WI38 (cell line): Measurements from ENCODE around the gene SHISAL2A.

Source experiments
- H3K4me3 ChIP-seq: 2 replicates; pipeline ENCODE4 v1.5.1; 2011; ENCODE audit warnings: low read depth, mild to moderate bottlenecking, control low read depth, low read length
- TF ChIP-seq, protein P1 (sequence below): IDR thresholded peaks from 2 replicates; pipeline ENCODE4 v1.5.1; 2012; ENCODE audit warnings: low read depth, mild to moderate bottlenecking, control low read depth, low read length

SHISAL2A gene

DNA sequence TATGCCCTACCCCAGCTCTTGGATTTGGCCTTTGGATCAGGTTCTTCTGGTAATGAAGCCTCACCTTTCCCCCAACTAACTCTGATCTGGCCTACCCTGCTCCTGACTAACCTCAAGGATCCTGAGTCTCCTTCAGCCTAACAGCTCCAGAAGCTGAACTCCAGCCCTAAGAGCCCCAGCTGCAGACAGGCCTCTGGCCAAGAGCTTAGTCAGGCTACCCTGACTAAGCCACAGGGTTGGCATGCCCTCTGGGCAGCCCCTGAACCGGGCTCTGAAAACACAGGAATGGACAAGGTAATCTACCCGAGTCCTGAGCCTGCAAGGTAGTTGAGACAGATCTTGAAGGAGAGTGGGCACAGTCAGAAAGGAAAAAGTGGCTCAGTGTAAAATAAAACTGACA, 35.7 kb downstream of the SHISAL2A start:
- TF ChIP-seq, protein P1, sequence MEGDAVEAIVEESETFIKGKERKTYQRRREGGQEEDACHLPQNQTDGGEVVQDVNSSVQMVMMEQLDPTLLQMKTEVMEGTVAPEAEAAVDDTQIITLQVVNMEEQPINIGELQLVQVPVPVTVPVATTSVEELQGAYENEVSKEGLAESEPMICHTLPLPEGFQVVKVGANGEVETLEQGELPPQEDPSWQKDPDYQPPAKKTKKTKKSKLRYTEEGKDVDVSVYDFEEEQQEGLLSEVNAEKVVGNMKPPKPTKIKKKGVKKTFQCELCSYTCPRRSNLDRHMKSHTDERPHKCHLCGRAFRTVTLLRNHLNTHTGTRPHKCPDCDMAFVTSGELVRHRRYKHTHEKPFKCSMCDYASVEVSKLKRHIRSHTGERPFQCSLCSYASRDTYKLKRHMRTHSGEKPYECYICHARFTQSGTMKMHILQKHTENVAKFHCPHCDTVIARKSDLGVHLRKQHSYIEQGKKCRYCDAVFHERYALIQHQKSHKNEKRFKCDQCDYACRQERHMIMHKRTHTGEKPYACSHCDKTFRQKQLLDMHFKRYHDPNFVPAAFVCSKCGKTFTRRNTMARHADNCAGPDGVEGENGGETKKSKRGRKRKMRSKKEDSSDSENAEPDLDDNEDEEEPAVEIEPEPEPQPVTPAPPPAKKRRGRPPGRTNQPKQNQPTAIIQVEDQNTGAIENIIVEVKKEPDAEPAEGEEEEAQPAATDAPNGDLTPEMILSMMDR = no peak
- H3K4me3 ChIP-seq = no peak overlapping the region

DNA sequence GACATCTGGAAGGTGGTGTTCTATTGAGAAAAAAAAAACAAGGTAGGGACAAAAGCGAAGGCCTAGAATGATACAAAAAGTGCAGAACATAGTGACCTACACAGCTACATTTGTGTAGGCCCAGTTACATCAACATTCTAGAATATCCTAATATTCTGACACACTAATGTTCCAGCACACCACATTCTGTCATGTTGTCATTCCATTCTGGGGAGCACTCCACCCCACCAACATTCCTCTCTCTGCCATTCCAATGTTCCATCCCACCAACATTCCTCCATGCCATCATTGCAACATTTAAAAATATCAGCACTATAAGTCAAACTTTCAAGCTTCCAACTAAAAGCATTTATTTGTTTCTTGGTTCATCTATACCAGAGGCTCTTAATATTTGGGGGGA, 36.7 kb downstream of the SHISAL2A start:
- TF ChIP-seq, protein P1 = no peak
- H3K4me3 ChIP-seq = no peak overlapping the region

DNA sequence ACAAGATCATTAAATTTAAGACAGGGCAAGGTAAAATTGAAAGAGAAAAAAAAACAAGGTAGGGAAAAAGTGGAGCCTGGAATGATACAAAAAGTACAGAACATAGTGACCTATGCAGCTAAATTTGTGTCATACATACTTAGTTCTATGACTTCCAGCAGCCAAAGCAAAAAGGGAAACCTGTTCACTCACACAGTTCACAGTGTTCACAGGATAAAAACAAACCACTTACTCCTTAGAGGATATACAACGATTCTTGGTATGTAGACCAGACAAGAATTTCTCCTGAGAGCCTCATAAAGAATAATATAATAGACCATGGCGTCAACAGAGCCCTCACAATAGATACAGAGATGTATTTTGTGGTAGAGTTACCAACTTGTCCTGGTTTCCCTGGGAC, 37.6 kb downstream of the SHISAL2A start:
- TF ChIP-seq, protein P1 = no peak
- H3K4me3 ChIP-seq = no peak overlapping the region

DNA sequence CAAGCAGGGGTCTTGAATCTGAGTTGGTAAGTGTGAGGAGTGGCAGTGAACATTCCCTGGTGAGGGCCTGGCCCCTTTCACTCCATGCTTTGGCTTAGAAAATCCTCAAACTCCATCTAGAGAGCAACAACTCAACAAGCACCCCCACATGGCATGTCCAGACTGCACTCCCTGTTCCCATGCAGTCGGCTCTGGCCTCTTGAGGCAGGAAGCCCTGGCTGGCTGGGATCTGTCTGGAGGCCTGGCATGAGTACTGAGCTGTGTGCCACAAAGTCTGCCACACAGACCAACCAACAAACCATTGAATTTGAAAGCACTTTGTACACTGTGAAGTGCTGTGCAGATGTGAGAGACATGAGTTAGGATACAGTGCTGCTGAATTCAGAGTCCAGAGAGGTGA, 40.0 kb downstream of the SHISAL2A start:
- H3K4me3 ChIP-seq = no peak overlapping the region

DNA sequence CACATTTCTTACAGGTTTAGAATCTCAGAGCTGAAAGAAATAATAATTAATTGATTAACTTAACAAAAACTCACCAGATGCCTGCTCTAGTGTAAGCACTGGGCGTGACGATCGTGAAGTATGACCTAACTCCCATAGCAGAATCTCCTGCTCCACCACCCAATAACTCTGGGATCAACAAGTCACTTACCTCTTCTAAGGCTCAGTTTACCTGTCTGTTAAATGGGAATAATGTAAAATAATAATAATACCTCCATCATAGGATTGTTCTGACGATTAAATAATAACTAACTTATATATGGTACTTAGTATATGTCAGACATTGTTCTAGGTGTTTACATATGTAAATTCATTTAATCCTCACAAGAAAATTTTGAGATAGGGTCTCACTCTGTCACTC, 40.5 kb downstream of the SHISAL2A start:
- TF ChIP-seq, protein P1 = no peak
- no peak overlapping the region for H3K4me3 ChIP-seq

More for the DNA sequence above, 40.0 kb downstream of the SHISAL2A start:
- TF ChIP-seq, protein P1 = no peak

DNA sequence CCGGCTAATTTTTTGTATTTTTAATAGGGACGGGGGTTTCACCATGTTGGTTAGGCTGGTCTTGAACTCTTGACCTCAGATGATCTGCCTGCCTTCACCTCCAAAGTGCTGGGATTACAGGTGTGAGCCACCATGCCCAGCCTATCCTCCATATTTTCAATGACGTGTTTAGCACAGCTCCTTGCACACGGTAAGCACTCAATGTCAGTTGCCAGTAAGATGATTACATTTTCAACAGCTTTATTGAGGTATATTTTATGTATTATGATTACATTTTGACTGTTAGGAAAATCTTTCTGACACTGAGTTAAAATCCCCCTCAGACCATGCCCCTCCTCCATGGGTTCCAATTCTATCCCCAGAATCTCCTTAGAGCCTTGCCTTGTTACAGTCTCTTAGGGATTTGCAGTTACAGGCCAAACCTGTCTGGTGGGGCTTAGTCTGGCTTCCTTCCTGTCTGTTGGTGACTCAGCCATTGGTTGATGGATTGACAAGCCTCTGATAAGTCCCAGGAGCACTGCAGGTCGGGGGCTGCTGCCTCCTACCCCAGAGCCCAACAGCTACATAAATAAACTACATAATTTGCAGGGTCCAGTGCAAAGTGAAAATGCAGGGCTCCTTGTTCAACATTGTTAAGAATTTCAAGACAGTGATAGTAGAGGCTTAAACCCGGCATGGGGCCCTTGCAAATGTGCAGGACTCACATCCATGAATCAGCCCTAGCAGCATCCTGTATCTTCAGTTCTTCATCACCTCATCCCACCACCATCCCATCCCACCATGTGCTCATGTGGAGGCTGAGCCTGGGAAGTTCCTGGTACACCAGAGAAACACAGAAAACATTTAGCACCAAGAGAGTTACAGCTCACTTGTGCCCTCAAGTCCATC, 41.8 kb downstream of the SHISAL2A start:
- H3K4me3 ChIP-seq = no peak overlapping the region
- TF ChIP-seq, protein P1 = no peak

DNA sequence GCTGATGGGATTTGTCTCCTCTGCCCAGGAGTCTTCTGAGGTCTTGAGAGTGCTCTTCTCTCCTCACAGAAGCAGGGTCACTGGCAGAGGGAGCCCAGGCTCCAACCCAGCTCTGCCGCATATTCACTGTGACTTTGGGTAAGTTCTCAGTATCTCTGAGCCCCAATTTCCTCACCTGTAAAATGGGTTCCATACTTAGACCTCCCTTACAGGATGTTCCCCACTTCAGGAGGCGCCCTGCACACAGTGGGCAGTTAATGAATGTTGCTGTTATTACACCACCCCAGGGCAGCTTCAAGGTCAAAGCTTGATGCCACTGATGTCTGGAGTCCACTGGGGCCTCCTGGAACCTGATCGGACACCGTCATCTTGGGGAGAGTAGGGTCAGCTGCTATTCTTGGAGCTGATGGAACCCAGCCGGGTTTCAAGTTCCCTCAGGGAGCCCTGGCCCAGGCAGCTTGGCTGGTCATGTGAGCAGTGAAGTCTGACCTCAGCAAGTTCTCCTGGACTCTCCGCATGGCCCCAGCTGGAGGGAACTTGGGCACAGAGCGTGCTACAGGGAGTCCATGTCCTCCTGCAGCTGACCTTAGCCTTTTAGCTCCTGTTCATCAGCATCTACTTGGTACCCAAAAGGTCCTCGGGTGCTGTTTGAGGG, 43.4 kb downstream of the SHISAL2A start:
- TF ChIP-seq, protein P1 = no peak
- H3K4me3 ChIP-seq = no peak overlapping the region
